Measurements from ENCODE around the gene MED13.

DNA sequence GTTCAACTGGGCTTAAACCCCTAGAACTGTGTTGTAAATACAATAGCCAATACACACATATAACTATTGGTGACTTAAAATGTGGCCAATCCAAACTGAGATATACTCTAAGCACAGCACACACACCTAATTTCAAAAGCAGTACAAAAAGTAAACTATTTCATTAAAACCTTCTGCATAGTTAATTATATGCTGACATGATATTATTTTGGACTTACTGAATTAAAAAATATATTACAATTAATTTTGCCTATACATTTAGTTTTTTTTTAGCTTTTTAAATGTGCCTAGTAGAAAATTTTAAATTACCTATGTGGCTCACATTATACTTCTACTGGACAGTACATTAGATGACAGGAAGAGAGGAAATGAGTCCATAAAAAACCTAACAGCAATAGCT is 21.5 kb downstream of the MED13 start:
- TF ChIP-seq POLR2A (IDR thresholded peaks at IDR 0.05; ENCODE audit: low read depth, low read length), result no peak
- no peak for TF ChIP-seq POLR2AphosphoS5 (IDR thresholded peaks at IDR 0.05; ENCODE audit: low read depth, low read length)
- no peak for TF ChIP-seq POU2F2 (IDR thresholded peaks at IDR 0.05; ENCODE audit: low read depth, low read length)
- TF ChIP-seq SPI1 (IDR thresholded peaks at IDR 0.05; ENCODE audit: low read depth, low read length), result no peak
- no peak for TF ChIP-seq TAF1 (IDR thresholded peaks at IDR 0.05; ENCODE audit: low read depth, low read length)
- no peak for TF ChIP-seq PAX5 (IDR thresholded peaks at IDR 0.05; ENCODE audit: insufficient read depth, low read length, severe bottlenecking)
